ENCODE results near the gene CD28. TPM values are rescaled to one million over a fixed set of nuclear protein-coding genes. Genes with fewer than 3 reads are reported as not detected.
A peak's percentile ranks its signal among the peaks of the same experiment; 100 is the strongest.

The CD28 gene
- total RNA-seq, 1 donor from 2014 or later, result 0.17 TPM

GRCh38 chr2:203681978-203682377 is 24.5 kb upstream of the CD28 start:
- Mint-ChIP-seq H3K27ac (no peak overlapping the region), H3K4me3 (no peak overlapping the region), H3K36me3 (no peaks in the 10 kb centered on the region), H3K9me3 (peaks cover 5% of the 10 kb centered on the region), H3K4me1 (ENCODE audit: unreplicated experiment) (peaks cover 17% of the 10 kb centered on the region), H3K27me3 (no peaks in the 10 kb centered on the region)
- no peak for DNase-seq (ENCODE audit: extremely low spot score, unreplicated experiment)
- no peak for TF ChIP-seq CTCF (conservative IDR thresholded peaks at IDR 0.05)

- H3K27ac Mint-ChIP-seq, result no peak overlapping the region
- H3K4me1 Mint-ChIP-seq (ENCODE audit: unreplicated experiment), result peaks cover 17% of the 10 kb centered on the region
- no peak for TF ChIP-seq CTCF (conservative IDR thresholded peaks at IDR 0.05)
- H3K9me3 Mint-ChIP-seq, result peaks cover 5% of the 10 kb centered on the region
- no peaks in the 10 kb centered on the region for H3K27me3 Mint-ChIP-seq
- DNase-seq (ENCODE audit: extremely low spot score, unreplicated experiment), result no peak
- H3K4me3 Mint-ChIP-seq, result no peak overlapping the region
- H3K36me3 Mint-ChIP-seq, result no peaks in the 10 kb centered on the region
Observed at GRCh38 chr2:203682688-203683130, 23.7 kb upstream of the CD28 start.

- DNase-seq (ENCODE audit: extremely low spot score, unreplicated experiment), result no peak
- Mint-ChIP-seq H3K36me3 (no peaks in the 10 kb centered on the region), H3K27ac (peak overlapping the region; percentile 39), H3K4me1 (ENCODE audit: unreplicated experiment) (peaks cover 19% of the 10 kb centered on the region), H3K9me3 (peaks cover 4% of the 10 kb centered on the region), H3K4me3 (no peak overlapping the region), H3K27me3 (no peaks in the 10 kb centered on the region)
- TF ChIP-seq CTCF (conservative IDR thresholded peaks at IDR 0.05), result no peak
Observed at GRCh38 chr2:203683421-203683820, 23.0 kb upstream of the CD28 start.

- no peak overlapping the region for H3K4me3 Mint-ChIP-seq
- TF ChIP-seq CTCF (conservative IDR thresholded peaks at IDR 0.05), result no peak
- H3K4me1 Mint-ChIP-seq (ENCODE audit: unreplicated experiment), result peaks cover 25% of the 10 kb centered on the region
- no peaks in the 10 kb centered on the region for H3K27me3 Mint-ChIP-seq
- H3K27ac Mint-ChIP-seq, result peak overlapping the region; percentile 39
- H3K9me3 Mint-ChIP-seq, result no peaks in the 10 kb centered on the region
- no peak for DNase-seq (ENCODE audit: extremely low spot score, unreplicated experiment)
- no peaks in the 10 kb centered on the region for H3K36me3 Mint-ChIP-seq
Observed at GRCh38 chr2:203683932-203684556, 22.4 kb upstream of the CD28 start.

GRCh38 chr2:203685081-203685621 is 21.3 kb upstream of the CD28 start:
- Mint-ChIP-seq H3K27me3 (peaks cover 6% of the 10 kb centered on the region), H3K27ac (peak overlapping the region; percentile 85), H3K4me1 (ENCODE audit: unreplicated experiment) (peaks cover 36% of the 10 kb centered on the region), H3K4me3 (no peak overlapping the region), H3K36me3 (no peaks in the 10 kb centered on the region), H3K9me3 (no peaks in the 10 kb centered on the region)
- DNase-seq (ENCODE audit: extremely low spot score, unreplicated experiment), result no peak
- no peak for TF ChIP-seq CTCF (conservative IDR thresholded peaks at IDR 0.05)

Measured in type B pancreatic cell (in vitro differentiated cells).